WI38 (cell line): ENCODE results near the gene RRP1.

Source experiments
- H3K4me3 ChIP-seq: 2 replicates; pipeline ENCODE4 v1.5.1; 2011; ENCODE audit warnings: low read depth, mild to moderate bottlenecking, control low read depth, low read length
- CTCF ChIP-seq: IDR thresholded peaks from 2 replicates; pipeline ENCODE4 v1.5.1; 2012; ENCODE audit warnings: low read depth, mild to moderate bottlenecking, control low read depth, low read length

RRP1 gene

GRCh38 chr21:43771698-43772424 is 17.5 kb upstream of the RRP1 start:
- no peak overlapping the region for H3K4me3 ChIP-seq

GRCh38 chr21:43772425-43772821 is 17.0 kb upstream of the RRP1 start:
- TF ChIP-seq CTCF = no peak

More at GRCh38 chr21:43771698-43772424, 17.5 kb upstream of the RRP1 start:
- TF ChIP-seq CTCF = no peak

GRCh38 chr21:43774163-43774562 is 15.2 kb upstream of the RRP1 start:
- no peak overlapping the region; the same call in 1 of the 2 replicates for H3K4me3 ChIP-seq

More at GRCh38 chr21:43772425-43772821, 17.0 kb upstream of the RRP1 start:
- no peak overlapping the region for H3K4me3 ChIP-seq

GRCh38 chr21:43775190-43775589 is 14.2 kb upstream of the RRP1 start:
- TF ChIP-seq CTCF = no peak
- peak overlapping the region; percentile 91 for H3K4me3 ChIP-seq

More at GRCh38 chr21:43774163-43774562, 15.2 kb upstream of the RRP1 start:
- TF ChIP-seq CTCF = no peak

- TF ChIP-seq CTCF = no peak
- H3K4me3 ChIP-seq = peak within 1 kb of the TSS; percentile 91
Measured at GRCh38 chr21:43775795-43776430, 13.5 kb upstream of the RRP1 start, which contains the start of gene CSTB. CSTB (minus strand) TSS chr21:43776308; CDS start chr21:43776269, 39 bp downstream.

GRCh38 chr21:43777953-43778352 is 11.4 kb upstream of the RRP1 start:
- H3K4me3 ChIP-seq = no peak overlapping the region
- no peak for TF ChIP-seq CTCF
